NCI-H510A treated with DMSO at 0.1 percent for 48 hours (cell line): ENCODE results near the gene IER5.

ENCODE experiments used
- DNase-seq: peaks from one replicate; lab custom pipeline; 2025; lab: John Stamatoyannopoulos, UW

IER5 gene

DNA sequence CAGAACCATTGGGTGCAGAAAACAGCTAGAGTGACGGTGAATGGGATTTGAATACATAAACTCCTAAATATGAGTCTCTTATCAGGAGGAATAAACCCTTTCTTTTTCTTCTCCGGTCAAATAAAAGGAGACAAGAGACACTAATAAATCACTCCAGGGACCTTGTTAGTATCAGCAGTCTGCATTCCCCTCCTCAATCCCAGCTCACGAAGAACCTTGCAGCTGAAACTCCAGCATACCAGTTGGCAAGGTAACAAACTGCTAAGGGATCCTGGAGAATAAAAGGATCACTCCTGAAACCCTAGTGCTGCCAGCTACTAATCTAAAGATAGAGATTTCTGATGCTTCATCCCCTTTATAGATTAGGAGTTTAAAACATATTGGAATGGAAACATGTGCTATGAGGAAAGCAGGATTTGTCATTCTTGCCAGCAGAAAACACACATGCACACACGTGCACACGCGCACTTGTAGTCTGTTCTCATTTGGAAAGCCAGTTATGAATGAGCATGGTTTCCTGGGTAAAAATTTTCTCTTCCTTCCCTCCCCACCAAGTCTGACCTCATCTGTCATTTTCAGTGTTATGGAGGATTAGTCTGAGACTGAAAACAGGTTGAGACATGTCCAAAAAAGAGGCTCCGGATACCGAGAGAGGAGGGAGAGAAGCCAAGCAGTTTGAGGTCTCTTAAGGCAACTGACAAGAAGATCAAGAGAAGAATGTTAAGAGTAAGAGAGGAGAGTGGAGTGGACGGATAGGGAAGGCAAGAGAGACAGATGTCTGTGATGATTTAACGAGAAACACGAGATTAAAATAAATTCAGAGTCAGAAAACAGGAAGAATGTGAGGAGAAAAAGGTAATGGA lies 10.9 kb downstream of the IER5 start:
- DNase-seq, result peak; percentile 32

DNA sequence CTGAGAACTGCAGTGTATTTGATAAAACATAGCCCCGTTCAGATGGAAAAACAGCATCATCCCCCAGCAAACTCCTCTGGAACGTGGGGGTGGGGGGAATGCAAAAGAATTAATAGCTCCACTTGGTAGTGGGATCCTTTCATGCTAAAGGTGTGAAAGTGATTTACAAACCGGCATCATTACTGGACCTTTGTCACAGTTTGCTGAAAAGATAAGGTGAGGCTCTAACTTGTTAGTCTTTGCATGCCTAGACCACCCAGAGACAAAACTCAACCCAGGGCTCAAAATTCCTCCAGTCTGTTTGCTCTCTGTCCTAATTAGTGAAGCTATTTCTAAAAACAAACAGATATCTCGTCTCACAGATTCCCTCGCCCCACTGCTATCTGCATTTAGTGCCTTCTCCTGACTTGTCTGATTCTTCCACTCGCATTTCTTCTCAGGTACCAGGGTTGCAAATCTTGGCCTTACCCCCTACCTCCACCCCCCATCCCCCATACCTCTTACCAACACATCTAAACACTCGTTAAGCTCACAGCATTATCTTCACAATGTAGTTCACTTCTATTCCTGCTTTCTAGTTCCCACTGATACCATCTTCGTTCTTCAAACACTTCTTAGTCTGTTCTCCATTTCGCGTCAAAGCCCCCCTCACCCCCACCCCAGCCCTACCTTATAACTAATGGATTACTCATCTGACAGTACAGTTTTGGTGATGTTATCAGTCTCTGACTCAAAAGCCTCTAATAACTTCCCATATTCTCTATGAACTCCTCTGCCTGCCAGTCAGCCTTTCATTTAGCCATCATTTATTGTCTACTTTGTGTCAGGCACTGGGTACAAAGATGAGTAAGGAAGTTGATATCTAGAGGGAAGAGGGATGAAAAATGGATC lies 11.8 kb downstream of the IER5 start:
- DNase-seq, result no peak

DNA sequence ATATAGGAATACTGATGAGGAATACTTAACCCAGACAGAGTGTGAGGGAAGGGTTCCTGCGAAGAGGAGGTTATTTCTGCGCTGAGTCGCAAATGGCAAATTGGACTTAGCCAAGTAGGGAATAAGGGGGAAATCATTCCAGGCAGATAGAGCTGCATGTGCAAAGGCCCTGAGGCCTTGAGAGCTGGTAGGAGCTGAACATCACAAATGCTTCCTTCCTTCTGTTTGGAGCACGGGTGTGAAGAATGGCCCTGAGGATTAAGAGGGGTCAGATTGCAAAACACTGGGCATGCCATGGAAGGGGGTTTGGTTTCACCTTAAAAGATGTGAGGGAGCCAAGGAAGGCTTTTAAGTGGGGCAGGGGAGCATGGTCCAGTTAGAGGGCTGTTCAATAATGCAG lies 12.4 kb downstream of the IER5 start:
- DNase-seq, result no peak

DNA sequence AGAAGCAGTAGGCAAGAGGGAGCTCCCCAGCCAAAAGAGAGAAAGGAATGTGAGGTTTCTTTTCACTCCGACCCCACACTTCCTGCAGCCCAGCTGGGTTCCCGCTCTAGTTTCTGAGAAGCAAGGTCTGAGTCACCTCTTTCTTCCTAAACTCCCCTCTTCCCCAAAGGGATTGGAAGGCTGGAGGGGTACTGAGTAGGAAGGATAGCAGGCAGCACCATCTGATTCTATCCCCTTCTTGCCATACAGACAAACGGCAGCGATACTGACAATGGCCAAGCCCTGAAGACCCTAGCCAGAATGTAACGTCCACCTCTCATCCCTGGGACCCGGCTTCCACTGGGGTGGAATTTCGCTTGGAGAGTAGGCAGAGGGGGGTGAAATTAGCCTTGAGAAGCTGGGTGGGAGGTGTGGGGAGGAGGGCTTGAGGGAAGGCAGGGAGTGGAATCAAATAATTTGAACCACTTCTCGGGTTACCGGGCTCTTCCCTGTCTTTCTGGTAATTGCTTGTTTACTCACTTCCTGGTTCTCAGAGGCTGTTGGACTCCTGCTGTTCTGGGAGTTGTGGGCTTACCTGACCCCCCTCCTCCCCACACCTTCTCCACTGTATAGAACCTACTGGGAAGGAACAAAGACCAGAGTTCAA lies 13.2 kb downstream of the IER5 start:
- peak; percentile 85 for DNase-seq

DNA sequence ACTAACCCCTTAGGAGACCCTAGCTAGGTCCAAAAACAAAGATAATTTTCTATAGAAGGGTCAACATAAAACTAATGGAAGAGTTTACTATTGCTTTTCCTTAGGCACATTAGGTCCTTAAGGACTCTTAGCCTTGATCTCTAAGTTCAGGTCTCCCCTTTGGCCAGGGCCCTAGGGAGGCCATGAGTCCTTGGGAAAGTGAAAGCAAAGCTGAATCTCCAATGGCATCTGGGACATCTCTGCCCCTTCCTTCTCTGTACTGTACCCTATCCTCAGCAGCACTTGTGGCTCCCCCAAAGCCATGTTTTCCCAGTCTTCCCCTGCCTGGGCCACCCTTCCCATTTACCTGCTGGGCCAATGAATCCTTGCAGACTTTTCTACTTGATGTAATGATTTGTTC lies 14.3 kb downstream of the IER5 start:
- DNase-seq, result no peak

DNA sequence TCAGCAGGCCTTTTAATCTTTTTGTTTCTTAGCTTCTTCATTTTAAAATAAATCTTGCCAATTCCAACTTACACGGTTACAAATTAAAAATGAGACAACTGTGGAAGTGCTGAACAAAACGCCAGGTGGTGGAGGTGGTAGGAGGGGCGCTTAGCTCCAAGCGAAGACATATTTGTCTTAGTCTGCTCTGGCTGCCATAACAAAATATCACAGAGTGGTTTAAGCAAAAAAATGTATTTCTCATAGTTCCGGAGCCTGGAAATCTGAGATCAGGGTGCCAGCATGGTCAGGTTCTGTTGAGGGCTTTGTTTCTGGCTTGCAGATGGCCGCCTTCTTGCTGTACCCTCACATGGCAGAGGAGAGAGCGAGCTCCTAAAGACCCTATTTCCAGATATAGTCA lies 14.9 kb downstream of the IER5 start:
- no peak for DNase-seq

DNA sequence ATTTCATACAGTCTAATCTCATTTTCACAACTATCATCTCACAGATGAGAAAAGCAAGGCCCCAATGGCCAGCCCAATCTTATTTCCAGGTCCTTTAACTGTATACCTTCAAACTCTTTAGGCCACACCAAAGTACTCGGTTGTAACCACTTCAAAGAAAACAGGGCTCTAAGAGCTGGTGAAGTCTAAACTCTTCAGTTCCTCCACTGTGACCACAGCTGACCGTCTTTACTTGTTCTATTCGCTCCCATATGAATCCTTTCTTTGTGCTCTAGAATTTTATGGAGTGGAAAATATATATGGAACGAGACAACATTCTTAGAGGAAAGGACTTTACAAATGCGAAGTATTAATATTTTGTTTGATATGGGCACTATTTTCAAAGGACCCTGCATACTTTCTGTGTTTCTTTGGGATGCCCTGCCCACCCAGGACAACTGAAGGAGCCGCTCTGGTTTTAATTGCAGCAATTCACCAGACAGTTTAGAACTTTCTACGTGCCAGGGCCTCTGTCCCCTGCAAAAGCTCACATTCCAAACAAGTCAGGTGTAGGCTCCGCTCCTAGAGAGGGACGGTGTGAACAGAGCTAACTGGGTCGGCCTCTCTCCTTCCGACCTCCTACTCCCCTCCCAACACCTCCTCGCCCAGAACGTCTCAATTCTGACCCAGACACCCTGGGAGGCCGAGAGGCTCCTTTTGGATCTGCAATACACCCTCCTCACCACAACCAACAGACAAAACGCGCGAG lies 15.7 kb downstream of the IER5 start:
- no peak for DNase-seq

DNA sequence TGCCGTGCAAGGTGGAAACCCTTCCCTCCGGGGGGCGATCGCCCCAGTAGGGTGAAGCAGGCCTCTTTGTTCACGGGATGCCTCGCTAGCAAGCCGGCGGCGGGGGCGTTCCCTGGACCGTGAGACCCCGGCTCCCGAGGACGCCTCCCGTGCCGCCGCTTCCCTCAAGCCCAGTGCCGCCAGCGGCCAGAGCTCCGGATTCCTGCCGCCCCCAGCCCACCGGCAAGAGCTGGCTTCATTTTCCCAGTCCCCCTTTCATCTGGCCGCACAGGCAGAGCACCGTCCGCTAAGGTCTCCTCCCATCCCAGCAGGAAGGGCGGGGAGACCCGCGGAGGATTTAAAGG lies 16.3 kb downstream of the IER5 start:
- DNase-seq, result peak; percentile 61

DNA sequence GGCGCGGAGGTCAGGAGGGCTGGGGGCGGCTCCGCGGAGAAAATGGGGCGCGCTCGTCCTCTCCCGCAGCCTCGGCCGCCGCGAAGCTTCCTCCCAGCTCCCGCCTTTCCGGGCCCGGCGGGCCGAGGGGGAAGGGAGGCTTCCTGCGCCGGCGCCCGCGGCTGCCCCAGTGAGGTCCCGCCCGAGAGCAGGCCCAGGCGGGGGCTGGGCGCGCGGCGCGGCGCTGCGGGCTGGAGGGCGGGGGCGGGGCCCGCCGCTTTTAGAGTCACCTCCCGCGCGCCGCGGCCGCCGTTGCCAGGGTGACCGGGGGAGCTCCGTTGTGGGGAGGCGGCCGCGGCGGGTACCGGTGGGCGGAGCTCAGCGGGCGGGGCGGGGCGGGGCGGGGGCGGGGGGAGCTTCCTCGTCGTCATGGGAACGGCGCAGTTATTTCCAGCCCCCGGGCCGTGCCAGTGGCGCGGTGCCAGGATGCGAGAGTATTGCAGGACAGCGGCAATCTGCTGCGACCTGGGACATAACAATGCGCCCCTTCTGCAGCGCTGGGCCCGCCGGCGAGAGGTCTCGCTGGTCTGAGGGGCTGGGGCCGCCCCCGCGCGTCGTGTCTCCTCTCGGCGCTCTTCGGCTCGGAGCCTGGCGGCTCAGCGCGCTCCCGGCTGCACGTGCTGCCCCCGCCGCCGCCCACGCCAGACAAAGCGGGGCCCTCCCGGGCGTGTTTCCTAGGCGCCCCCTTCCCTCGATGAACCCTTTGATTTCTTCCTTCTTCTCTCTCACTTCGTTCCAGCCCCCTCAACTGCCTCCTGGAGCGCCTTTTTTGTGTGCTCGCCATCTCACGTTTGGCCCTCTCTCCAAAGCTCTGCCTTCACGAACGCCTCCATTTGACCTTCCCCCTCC lies 16.9 kb downstream of the IER5 start:
- peak; percentile 82 for DNase-seq

DNA sequence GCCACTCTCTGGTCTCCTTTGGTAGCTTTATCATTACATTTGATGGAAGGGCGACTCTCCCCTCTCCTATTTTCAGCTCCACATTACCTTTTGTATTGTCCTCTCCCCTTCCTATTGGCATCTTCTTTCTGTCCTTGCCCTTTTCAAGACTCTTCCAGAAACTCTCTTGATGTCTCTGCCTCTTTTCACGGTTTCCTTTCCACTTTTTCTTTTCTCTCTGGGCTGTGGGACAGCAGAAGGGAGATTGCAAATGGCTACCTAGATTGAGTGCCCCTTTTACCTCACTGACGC lies 17.5 kb downstream of the IER5 start:
- no peak for DNase-seq

DNA sequence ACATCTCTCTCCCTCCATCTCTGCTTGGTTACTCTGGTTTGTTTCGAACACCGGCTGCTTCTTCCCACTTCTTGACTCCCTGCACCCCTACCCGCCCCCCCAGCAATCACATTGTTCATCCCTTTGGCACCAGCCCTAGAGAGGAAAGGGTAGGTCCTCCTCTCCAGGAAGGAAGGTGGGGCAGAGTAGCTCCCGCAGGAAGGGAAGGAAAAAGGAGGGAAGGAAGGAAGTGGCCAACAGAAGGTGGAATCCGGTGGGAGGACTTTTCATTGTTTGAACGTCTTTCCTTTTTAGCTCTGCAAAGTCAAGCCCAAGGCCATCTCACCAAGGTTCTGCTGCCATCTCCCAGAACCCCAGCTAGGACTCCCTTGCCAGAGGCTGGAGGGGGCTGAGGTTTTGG lies 18.0 kb downstream of the IER5 start:
- DNase-seq, result no peak

DNA sequence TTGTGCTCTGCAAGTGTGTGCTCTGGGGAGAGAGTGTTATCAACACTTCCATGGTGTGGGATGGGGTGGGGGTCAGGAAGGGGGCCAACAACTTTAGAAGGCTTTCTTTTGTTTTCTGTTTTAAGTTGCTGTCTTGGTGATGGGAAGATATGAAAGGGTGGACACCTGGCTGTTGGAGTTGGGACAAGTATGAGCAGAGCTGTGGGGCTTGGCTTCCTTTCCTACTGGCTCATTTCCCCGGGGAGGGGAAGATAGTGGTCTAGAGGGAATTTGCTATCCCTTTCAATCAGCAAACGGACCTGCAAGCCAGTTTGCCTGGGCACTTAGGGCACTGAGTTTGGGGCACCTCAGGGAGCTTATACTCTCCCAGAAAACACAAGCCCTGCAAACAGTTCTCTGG lies 19.2 kb downstream of the IER5 start:
- no peak for DNase-seq

DNA sequence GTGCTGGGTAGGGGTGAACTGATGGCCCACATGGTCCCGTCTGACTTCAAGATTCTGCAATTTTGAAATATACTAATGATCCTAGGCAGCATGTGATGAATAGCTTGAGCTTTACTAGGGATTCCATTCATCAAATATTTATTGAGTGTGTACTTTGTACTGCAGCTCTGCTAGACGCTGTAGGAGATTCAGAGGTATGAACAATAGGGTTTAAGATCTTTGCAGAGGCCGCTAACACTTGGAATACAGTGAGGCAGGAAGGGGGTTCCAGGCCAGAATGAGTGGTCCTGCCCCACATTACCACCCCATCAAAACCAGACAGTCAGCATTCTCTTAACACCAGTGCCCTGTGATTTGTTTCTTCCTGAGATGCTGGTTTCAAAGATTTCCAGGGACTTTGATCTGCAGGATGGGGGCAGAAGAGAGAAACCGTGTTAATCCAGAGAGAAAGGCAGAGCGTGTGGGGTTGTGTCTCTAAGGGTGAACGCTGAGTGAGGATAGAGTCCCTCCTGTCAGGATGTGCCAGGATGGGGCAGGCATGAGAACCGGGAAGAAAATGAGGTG lies 19.9 kb downstream of the IER5 start:
- DNase-seq, result no peak

DNA sequence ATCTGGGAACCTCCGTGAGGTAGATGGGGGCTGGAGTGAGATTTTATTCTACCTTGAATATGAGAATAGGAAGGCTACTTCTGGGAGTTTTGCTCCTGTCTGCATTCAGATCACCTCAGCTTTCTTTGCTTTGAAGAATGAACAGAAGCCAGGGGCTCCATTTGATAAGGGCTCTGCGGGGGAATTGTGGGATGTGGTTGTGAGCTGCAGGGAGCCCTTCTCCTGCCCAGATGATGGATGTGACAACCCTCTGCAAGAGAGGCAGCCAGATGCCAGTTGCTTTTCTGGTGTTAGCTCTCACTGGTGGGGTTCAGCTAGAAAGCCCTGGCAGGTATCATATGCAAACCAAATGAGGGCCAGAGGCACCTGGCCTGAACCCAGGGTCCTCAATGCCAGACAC lies 21.5 kb downstream of the IER5 start:
- DNase-seq, result no peak

DNA sequence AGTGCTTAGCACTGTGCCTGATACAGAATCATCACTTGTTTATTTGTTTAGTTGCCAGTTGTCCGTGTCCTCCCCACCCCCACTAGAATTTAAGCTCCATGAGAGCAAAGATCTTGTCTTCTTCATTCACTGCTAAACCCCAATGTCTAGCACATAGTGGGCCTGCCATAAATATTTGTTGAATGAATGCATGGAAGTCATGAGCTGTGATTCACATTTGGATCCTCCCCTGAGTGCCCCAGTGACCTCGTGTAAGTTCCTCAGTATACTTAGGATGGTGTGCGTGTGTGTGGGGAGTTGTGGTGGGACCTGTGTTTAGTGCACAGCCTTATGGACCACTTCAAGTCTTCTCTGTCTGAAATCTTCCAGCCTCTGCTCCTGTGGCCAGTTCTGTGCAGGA lies 23.1 kb downstream of the IER5 start:
- DNase-seq, result no peak

DNA sequence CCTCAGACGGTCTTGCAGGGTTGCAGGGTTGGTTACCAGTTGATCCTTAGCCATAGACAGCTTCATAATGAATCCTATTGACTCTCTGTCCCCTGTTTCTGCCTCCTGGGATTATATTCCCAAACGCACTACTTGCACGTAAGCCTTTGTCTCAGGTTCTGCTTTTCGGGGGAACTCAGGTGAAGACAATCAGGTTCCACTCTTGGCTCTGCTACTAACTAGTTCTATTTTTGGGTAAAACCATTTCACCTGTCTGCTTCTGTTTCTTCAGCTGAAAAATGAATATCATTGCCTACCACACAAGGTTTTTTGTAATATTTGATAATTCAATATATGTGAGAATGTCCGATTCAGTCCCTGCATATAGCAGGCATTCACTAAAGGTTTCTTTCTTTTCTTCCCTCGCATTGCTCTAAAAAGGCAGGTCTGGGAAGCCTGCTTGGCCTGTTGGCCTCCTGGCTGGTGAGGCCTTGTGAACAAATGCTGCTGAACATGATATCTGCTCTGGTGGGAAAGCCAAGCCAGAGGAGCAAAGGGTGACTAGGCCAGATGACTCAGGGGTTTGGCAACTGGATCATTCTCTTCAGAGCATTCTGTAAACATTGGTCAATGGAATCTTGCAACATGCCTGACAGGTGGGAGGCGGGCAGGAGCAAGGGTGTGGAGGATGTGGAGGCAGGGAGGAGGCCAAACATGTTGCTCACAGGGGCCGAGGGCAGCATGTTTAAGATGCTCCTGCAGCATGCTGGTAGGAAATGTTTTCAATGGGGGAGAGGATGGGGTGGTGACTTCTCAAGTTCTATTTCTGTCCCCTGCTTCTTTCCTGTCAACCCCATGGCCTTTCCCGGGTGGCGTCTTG lies 23.8 kb downstream of the IER5 start:
- peak; percentile 85 for DNase-seq

DNA sequence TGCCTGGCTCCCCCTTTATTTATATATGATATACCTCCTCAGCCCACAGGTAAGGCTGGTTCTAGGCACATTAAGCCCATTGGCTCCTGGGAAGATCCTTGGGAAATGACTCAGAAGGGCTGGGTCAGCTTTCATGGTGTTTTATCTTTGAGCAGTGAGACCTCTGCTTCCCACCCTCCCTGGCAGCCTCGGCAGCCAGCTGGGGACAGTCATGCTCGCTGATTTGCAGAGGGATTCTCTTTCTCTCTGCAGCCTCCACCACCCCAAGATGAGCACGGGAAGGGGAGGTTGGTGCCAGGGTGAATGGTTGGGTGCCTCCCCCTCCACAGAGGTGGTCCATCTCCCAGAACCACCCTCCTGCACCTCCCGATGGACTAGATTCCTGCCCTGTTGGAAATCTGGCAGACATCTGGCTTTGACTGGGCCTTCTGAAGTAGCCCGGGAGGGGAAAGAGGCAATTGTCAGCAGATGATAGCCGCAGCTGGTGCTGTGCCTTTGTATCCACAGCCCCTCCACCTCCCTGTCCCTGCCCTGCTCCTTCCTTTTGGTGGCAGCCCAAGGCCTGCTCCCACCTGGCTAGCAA lies 24.6 kb downstream of the IER5 start:
- no peak for DNase-seq

DNA sequence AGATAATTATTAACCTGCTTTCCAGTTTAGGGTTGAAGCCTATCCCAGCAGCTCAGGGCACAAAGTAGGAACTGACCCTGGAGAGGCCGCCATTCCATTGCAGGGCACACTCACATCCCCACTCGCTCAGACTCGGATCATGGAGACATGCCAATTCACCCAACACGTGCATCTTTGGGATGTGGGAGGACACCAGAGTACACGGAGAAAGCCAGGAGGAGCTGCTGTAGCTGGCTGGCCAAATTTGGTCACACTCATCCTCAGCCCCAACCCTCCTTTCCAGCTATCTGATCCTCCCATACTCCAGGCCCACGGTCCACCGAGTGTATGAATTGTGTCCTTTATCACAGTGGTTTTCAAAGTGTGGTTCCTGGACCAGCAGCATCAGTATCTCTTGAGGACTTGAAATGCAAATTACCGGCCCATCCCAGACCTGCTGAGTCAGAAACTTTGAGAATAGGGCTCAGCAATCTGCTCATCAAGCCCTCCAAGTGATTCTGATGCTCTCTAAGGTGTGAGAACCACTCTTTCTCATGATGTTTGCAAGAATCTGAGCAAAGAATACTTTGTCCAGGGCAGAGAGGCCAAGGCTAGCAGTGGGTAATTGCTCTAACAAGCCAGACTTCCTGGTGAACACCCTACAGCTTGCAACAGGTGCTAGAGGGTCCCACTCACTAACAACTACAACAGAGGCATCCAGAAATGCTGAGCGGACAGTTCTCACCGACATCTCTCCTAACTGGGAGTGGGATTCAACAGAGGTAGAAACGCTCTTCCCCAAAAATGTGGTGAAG lies 26.3 kb downstream of the IER5 start:
- DNase-seq, result no peak

DNA sequence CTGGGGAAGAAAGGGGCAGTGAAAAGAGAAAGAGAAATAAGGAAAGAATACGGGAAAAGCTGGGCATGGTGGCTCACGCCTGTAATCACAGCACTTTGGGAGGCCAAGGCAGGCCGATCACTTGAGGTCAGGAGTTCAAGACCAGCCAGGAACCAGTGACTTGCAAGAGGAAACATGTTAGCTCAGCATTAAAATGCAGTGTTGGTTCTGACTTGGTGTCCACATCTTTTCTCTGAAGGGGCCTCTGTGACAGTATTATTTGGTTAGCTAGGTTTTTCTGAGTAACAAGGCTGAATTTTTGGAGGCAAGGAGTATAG lies 26.8 kb downstream of the IER5 start:
- no peak for DNase-seq
